B cell (primary cell): Measurements from ENCODE around the gene JAG1. TPM values are rescaled to one million over a fixed set of nuclear protein-coding genes. Genes with fewer than 3 reads are reported as not detected.

Experiments used
- ATAC-seq: fragments of 200-7000 bp; cut with Tn5 transposase; one replicate; pipeline ENCODE4 v1.10.0; 2021; ENCODE audit warnings: low read depth, mild to moderate bottlenecking, moderate number of reproducible peaks, moderate library complexity
- CTCF ChIA-PET: fragments of 350-600 bp; sonication (Branson Sonifier 250); formaldehyde crosslinking; loops from one replicate; lab custom pipeline; 2021; ENCODE audit warnings: antibody characterized with exemption, inconsistent platforms; lab: Charles Lee
- POLR2A ChIA-PET: fragments of 350-600 bp; sonication (Branson Sonifier 250); formaldehyde crosslinking; loops from one replicate; lab custom pipeline; 2021; ENCODE audit warnings: antibody characterized with exemption; lab: Charles Lee
- DNase-seq: peaks from one replicate; pipeline ENCODE4 v3.0.0; 2013
- H2AFZ ChIP-seq: 2 replicates; pipeline ENCODE4 v1.6.1; 2012; ENCODE audit warnings: mild to moderate bottlenecking, low read depth, low read length; ENCODE audit not compliant: insufficient read depth, poor library complexity, severe bottlenecking
- H3K27ac ChIP-seq, 2 donors: 1 replicate in 1 of 2; 2 replicates in 1 of 2; pipeline ENCODE4 v1.5.1; 2012 to 2013; ENCODE audit warnings: low read length in 2 of 2, mild to moderate bottlenecking in 2 of 2, moderate library complexity in 1 of 2
- H3K27me3 ChIP-seq, 4 experiments: fragments of 200-600 bp in 1 of 4; sonication (generic) in 1 of 4; replicated peaks in 1 of 4; 1 replicate in 2 of 4; 2 replicates in 2 of 4; pipeline versions ENCODE4 v1.6.1 to v1.7.0; 2013 to 2016; ENCODE audit warnings: low read length in 3 of 4, mild to moderate bottlenecking in 2 of 4, mixed read lengths in 1 of 4, moderate library complexity in 1 of 4; ENCODE audit not compliant: insufficient read depth in 4 of 4, control insufficient read depth in 3 of 4; ENCODE audit errors: control extremely low read depth in 1 of 4
- H3K36me3 ChIP-seq, 2 experiments: replicated peaks in 1 of 2; 1 replicate in 1 of 2; 2 replicates in 1 of 2; pipeline versions ENCODE4 v1.6.1 to v1.7.1; 2013; ENCODE audit warnings: low read length in 1 of 2; ENCODE audit not compliant: insufficient read depth in 2 of 2, control insufficient read depth in 1 of 2; ENCODE audit errors: control extremely low read depth in 1 of 2, extremely low read depth in 1 of 2
- H3K4me1 ChIP-seq, 2 donors: fragments of 200-600 bp in 1 of 2; sonication (generic) in 1 of 2; 1 replicate in 1 of 2; 2 replicates in 1 of 2; pipeline versions ENCODE4 v1.5.1 to v1.6.1; 2013 to 2017; ENCODE audit warnings: low read length in 2 of 2; ENCODE audit not compliant: control insufficient read depth in 2 of 2, insufficient read depth in 2 of 2
- H3K4me2 ChIP-seq: replicated peaks from 2 replicates; pipeline ENCODE3; 2012; ENCODE audit warnings: mild to moderate bottlenecking, low read depth, low read length; ENCODE audit not compliant: poor library complexity, severe bottlenecking
- H3K4me3 ChIP-seq, 5 experiments: fragments of 200-600 bp in 1 of 5; sonication (generic) in 1 of 5; 1 replicate in 3 of 5; 2 replicates in 2 of 5; pipeline versions ENCODE4 v1.5.1 to v1.7.0; 2011 to 2016; ENCODE audit warnings: low read length in 4 of 5, mild to moderate bottlenecking in 4 of 5, low read depth in 2 of 5, control low read depth in 1 of 5, moderate library complexity in 1 of 5; ENCODE audit not compliant: insufficient read depth in 1 of 5; ENCODE audit errors: control extremely low read depth in 1 of 5, extremely low read depth in 1 of 5
- H3K79me2 ChIP-seq: fragments of 200-600 bp; sonication (generic); one replicate; pipeline ENCODE4 v1.6.0; 2016; ENCODE audit warnings: low read length; ENCODE audit not compliant: control insufficient read depth, insufficient read depth
- H3K9ac ChIP-seq: fragments of 200-600 bp; sonication (generic); 2 replicates; pipeline ENCODE4 v1.6.1; 2017; ENCODE audit warnings: mild to moderate bottlenecking, low read length, moderate library complexity
- H3K9me3 ChIP-seq, 3 donors: one replicate each; pipeline versions ENCODE4 v1.6.1 to v1.7.1; 2013; ENCODE audit warnings: low read length in 2 of 3; ENCODE audit not compliant: control insufficient read depth in 2 of 3, insufficient read depth in 1 of 3; ENCODE audit errors: control extremely low read depth in 1 of 3
- H4K20me1 ChIP-seq: 2 replicates; pipeline ENCODE4 v1.6.0; 2012; ENCODE audit warnings: mild to moderate bottlenecking, low read length; ENCODE audit not compliant: insufficient read depth, control insufficient read depth, poor library complexity, severe bottlenecking
- H3K27ac Mint-ChIP-seq: one replicate; pipeline ENCODE4 v1.8.0; 2021; ENCODE audit warnings: mixed read lengths
- H3K27me3 Mint-ChIP-seq: one replicate; pipeline ENCODE4 v1.8.0; 2021; ENCODE audit warnings: mixed read lengths
- H3K4me1 Mint-ChIP-seq: one replicate; pipeline ENCODE4 v1.8.0; 2021; ENCODE audit warnings: mixed read lengths
- H3K4me3 Mint-ChIP-seq: one replicate; pipeline ENCODE4 v1.8.0; 2021; ENCODE audit warnings: mixed read lengths
- H3K9me3 Mint-ChIP-seq: one replicate; pipeline ENCODE4 v1.8.0; 2022; ENCODE audit warnings: mixed read lengths; ENCODE audit not compliant: insufficient read depth
- CTCF ChIP-seq: fragments of 200-600 bp; IDR thresholded peaks from one replicate; pipeline ENCODE4 v1.8.0; 2022; ENCODE audit warnings: antibody characterized with exemption, mild to moderate bottlenecking
- EZH2 ChIP-seq: IDR thresholded peaks from 2 replicates; pipeline ENCODE4 v1.6.1; 2012; ENCODE audit warnings: borderline replicate concordance, low read depth, mild to moderate bottlenecking, moderate library complexity, low read length; ENCODE audit not compliant: insufficient read depth, poor library complexity, severe bottlenecking
- WGBS: methylation state at CpG from one replicate; pipeline ENCODE4 v1.1.5; 2013; ENCODE audit warnings: missing lambda C conversion rate; ENCODE audit not compliant: insufficient coverage; 5-methylcytosine and 5-hydroxymethylcytosine counted together
- intact Hi-C: fragments of 100-400 bp; cut with micrococcal nuclease; formaldehyde crosslinking; loops from one replicate; pipeline ENCODE4 v1.10.0; 2022
- polyA plus RNA-seq: library from polyadenylated mRNA; depleted of rRNA; stranded (reverse); fragments of >200 nt; gene quantifications from 2 replicates; pipeline ENCODE4 v1.2.3, GENCODE V29; 2012
- total RNA-seq, 2 donors: library from RNA; stranded (reverse); fragments of 120-200 nt in 1 of 2; gene quantifications; 1 replicate in 1 of 2; 2 replicates in 1 of 2; pipeline versions ENCODE4 v1.2.3 to v1.2.4, GENCODE V29; 2013 to 2022

JAG1 gene
- total and polyA plus RNA-seq, 2 donors (not counting 1 experiment from before 2014, with no cell fraction given): not detected

- CTCF ChIA-PET: no interaction called here
- no peak overlapping the region for H3K27ac Mint-ChIP-seq
- WGBS: 86% methylated on average over 1 of the region's 5 CpGs
- no peak overlapping the region for H3K9ac ChIP-seq
- intact Hi-C loops: no loop called here
- DNase-seq: no peak
- no peaks in the 10 kb centered on the region for H3K9me3 ChIP-seq
- H3K9me3 Mint-ChIP-seq: no peaks in the 10 kb centered on the region
- no peaks in the 10 kb centered on the region for H4K20me1 ChIP-seq
- H3K27me3 ChIP-seq: no peaks in the 10 kb centered on the region
- H3K79me2 ChIP-seq: no peaks in the 10 kb centered on the region
- H3K27ac ChIP-seq: no peak overlapping the region
- H3K27me3 Mint-ChIP-seq: peaks cover 10% of the 10 kb centered on the region
- H3K4me3 Mint-ChIP-seq: no peak overlapping the region
- TF ChIP-seq EZH2 (no peak), CTCF (no peak)
- POLR2A ChIA-PET: no interaction called here
- no peak overlapping the region for H3K4me3 ChIP-seq
- H3K4me1 ChIP-seq: no peaks in the 10 kb centered on the region
- no peak for ATAC-seq
- no peak overlapping the region for H3K4me2 ChIP-seq
- H3K4me1 Mint-ChIP-seq: no peaks in the 10 kb centered on the region
- H3K36me3 ChIP-seq: no peaks in the 10 kb centered on the region
- no peak overlapping the region for H2AFZ ChIP-seq
Measured at GRCh38 chr20:10711903-10712451, 38.2 kb upstream of the JAG1 start.

DNA sequence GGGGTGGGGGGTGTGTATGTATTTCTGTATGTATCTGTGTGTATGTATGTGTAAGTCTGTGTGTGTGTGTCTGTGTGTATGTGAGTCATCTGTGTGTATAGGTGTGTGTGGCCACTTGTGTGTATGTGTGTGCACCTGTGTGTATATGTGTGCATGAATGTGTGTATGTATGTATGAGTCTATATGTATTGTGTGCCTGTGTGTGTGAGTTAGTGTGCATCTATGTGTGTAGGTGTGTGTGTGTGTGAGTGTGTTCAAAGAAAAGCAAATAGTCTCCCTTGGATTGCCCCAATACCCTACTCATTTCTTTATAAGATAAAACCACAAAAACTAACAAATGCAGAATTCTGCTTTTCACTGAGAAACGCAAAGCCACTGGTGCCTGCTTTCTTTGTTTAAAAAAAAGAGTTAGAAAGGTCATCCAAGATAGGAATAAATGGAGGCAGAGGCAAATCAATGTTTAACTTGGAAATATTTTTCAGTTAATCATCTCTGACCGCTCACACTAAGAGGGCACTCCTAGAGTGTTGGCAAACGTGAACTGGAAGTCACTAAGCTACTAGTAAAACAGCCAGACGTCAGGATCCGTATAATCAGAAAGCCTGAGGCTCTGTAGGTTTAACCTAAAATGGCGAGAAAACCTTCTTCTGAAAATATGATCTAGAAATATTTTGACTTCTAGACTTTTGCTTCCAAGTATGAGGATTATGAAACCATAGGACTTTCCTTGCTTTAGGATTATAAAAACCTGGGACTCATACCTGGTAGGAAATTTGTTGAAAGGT is 37.4 kb upstream of the JAG1 start:
- H2AFZ ChIP-seq: no peak overlapping the region
- 96% methylated on average over 3 of the region's 6 CpGs for WGBS
- H3K27ac Mint-ChIP-seq: no peak overlapping the region
- no peaks in the 10 kb centered on the region for H4K20me1 ChIP-seq
- no peaks in the 10 kb centered on the region for H3K9me3 ChIP-seq
- DNase-seq (no peak), ATAC-seq (no peak)
- no peaks in the 10 kb centered on the region for H3K9me3 Mint-ChIP-seq
- no peak overlapping the region for H3K27ac ChIP-seq
- intact Hi-C loops: no loop called here
- no peaks in the 10 kb centered on the region for H3K79me2 ChIP-seq
- ChIA-PET POLR2A (no interaction called here), CTCF (no interaction called here)
- H3K27me3 Mint-ChIP-seq: peaks cover 12% of the 10 kb centered on the region
- no peaks in the 10 kb centered on the region for H3K27me3 ChIP-seq
- no peaks in the 10 kb centered on the region for H3K4me1 Mint-ChIP-seq
- H3K4me3 ChIP-seq: no peak overlapping the region
- no peaks in the 10 kb centered on the region for H3K36me3 ChIP-seq
- H3K4me3 Mint-ChIP-seq: no peak overlapping the region
- H3K4me2 ChIP-seq: no peak overlapping the region
- H3K4me1 ChIP-seq: no peaks in the 10 kb centered on the region
- H3K9ac ChIP-seq: no peak overlapping the region
- TF ChIP-seq CTCF: no peak
- no peak for TF ChIP-seq EZH2
